Activated CD4-positive, alpha-beta memory T cell treated with anti-CD3 and anti-CD28 coated beads for 36 hours (primary cell): Measurements from ENCODE around the gene TRAPPC12. TPM values are rescaled to one million over a fixed set of nuclear protein-coding genes. Genes with fewer than 3 reads are reported as not detected.
A peak's percentile ranks its signal among the peaks of the same experiment; 100 is the strongest.

Source experiments
- CTCF ChIA-PET: fragments of 350-600 bp; sonication (Branson Sonifier 250); formaldehyde crosslinking; loops from one replicate; lab custom pipeline; 2021; ENCODE audit warnings: antibody characterized with exemption, inconsistent platforms; lab: Charles Lee
- POLR2A ChIA-PET: fragments of 350-600 bp; sonication (Branson Sonifier 250); formaldehyde crosslinking; loops from one replicate; lab custom pipeline; 2021; ENCODE audit warnings: antibody characterized with exemption; lab: Charles Lee
- DNase-seq: peaks from one replicate; pipeline ENCODE4 v3.0.0-alpha.2; 2020
- H3K27ac Mint-ChIP-seq: one replicate; pipeline ENCODE4 v1.8.0; 2021; ENCODE audit warnings: mixed read lengths
- H3K27me3 Mint-ChIP-seq: one replicate; pipeline ENCODE4 v1.8.0; 2021; ENCODE audit warnings: mixed read lengths
- H3K36me3 Mint-ChIP-seq: one replicate; pipeline ENCODE4 v1.8.0; 2021; ENCODE audit warnings: mixed read lengths
- H3K4me1 Mint-ChIP-seq: one replicate; pipeline ENCODE4 v1.8.0; 2021; ENCODE audit warnings: low read depth, mixed read lengths
- H3K4me3 Mint-ChIP-seq: one replicate; pipeline ENCODE4 v1.8.0; 2021; ENCODE audit warnings: mild to moderate bottlenecking, mixed read lengths
- H3K9me3 Mint-ChIP-seq: one replicate; pipeline ENCODE4 v1.8.0; 2021; ENCODE audit warnings: mixed read lengths
- intact Hi-C: fragments of 100-400 bp; cut with micrococcal nuclease; formaldehyde crosslinking; loops from one replicate; pipeline ENCODE4 v1.15.1; 2023
- total RNA-seq, 2 experiments: library from RNA; stranded (reverse); gene quantifications; one replicate each; pipeline ENCODE4 v1.2.3, GENCODE V29; 2021

The TRAPPC12 gene
- total RNA-seq, 2 experiments from 2014 or later = 61.4 to 64.3 TPM

DNA sequence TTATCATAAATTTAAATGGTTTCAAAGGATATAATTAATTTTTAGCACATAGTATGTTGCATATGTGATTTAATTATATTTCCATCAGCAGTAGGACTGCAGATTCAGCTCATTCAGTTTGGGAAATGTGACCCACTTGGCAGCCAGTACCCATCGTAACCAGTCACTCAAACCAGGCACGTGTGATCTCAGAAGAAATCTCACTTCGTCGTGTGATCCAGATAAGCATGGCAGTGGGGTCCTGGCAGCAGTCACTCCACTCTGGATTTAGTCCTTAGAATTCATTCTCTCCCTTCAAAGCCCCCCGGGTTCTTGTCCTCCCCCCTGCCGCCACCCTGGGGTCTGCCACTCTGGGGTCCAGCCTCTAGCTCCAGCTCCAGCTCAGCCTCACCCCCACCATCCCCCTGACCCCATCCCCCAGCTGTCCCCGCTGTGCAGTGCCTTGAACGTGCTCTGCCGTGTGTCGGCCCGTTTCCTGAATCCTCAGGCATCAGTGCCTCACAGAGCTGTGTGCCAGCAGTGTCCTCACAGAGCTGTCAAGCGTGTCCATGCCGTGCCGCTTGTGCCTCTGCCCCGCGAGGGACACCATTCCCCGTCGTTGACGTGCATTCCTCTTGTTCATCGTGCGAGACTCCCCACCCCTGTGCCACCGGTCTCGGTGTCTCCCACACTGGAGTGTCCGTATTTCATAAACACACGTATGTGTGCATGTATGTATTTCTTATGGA lies 34.8 kb downstream of the TRAPPC12 start:
- H3K4me3 Mint-ChIP-seq = no peak overlapping the region
- no peak overlapping the region for H3K27ac Mint-ChIP-seq
- H3K9me3 Mint-ChIP-seq = no peaks in the 10 kb centered on the region
- DNase-seq = no peak
- ChIA-PET CTCF (interaction anchor here (1.0 to 2.9 kb wide), 2 partner anchors 9 to 49 kb away, joined by 3 to 36 read pairs; no protein-coding TSS in a partner anchor), POLR2A (no interaction called here)
- peaks cover 12% of the 10 kb centered on the region for H3K36me3 Mint-ChIP-seq
- no peaks in the 10 kb centered on the region for H3K27me3 Mint-ChIP-seq
- intact Hi-C loops = no loop called here
- H3K4me1 Mint-ChIP-seq = peaks cover 6% of the 10 kb centered on the region

DNA sequence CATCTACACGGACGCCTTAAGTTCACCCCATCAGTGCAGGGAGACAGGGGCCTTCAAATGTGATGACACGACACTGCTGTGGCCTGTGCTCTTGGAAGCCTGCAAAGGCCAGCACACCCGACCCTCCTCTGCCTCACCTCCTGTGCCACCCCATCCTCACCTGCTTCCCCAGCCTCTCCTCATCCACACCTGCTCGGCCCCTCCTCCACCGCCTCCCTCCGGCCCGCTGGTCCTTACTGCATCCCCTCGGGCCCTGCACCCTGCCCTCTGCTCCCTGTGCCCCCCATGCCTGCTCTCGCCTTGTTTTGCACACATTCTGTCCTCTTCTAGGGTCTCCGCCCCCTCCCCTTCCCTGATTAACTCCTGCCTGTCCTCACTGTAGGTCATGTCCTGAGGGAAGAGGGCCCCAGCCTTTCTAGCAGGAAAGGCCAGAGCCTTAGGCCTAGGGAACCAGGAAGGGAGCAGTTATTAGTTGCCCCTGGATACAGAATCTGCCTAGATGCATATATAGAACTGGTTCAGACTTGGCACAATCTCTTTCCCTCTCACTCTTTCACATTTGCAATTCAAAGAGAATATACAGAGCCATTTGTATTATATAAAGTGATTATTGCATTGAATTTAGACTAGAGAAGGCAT lies 39.4 kb downstream of the TRAPPC12 start:
- H3K27ac Mint-ChIP-seq = peak overlapping the region; percentile 8

DNA sequence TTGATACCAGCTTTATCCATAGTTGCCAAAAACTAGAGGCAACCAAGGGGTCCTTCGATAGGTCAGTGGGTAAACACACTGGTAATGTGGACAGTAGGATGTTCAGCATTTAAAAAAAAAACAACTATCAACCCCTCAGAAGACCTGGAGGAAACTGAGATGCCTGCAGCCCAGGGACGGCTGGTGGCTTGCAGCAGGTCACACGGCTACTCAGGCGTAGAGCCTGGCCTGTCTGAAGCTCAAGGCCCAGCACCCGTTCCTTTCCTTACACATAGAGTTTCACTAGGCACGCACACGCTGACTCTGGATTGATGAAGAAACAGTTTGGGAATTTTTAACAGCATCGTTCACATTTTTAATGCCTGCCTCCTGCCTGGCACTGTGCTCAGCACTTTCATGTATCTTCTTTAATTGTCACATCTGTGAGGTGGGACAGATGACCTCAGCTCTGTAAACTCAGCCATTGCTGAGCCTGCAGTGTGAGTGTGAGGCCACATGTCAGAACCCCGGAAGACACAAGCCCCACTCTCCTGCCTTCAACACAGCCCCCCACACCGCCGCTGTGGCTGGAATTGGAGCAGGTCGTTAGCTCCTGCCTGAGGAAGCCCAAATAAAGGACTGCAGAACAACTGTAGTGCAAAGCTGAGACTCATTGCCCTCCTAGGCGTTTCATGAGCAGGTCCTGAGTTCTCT lies 40.7 kb downstream of the TRAPPC12 start:
- Mint-ChIP-seq H3K27me3 (no peaks in the 10 kb centered on the region), H3K27ac (no peak overlapping the region), H3K9me3 (no peaks in the 10 kb centered on the region), H3K36me3 (peaks cover 22% of the 10 kb centered on the region), H3K4me3 (no peak overlapping the region), H3K4me1 (peaks cover 2% of the 10 kb centered on the region)
- intact Hi-C loops = no loop called here
- DNase-seq = no peak
- POLR2A ChIA-PET = no interaction called here
- CTCF ChIA-PET = interaction anchor here (1.8 kb wide), 1 partner anchor 42 kb away, joined by 4 read pairs; no protein-coding TSS in a partner anchor

More for the DNA sequence above, 39.4 kb downstream of the TRAPPC12 start:
- H3K27me3 Mint-ChIP-seq = no peaks in the 10 kb centered on the region
- no peak for DNase-seq
- POLR2A ChIA-PET = no interaction called here
- intact Hi-C loops = no loop called here
- peaks cover 12% of the 10 kb centered on the region for H3K36me3 Mint-ChIP-seq
- peaks cover 2% of the 10 kb centered on the region for H3K4me1 Mint-ChIP-seq
- H3K4me3 Mint-ChIP-seq = no peak overlapping the region
- CTCF ChIA-PET = no interaction called here
- H3K9me3 Mint-ChIP-seq = no peaks in the 10 kb centered on the region

DNA sequence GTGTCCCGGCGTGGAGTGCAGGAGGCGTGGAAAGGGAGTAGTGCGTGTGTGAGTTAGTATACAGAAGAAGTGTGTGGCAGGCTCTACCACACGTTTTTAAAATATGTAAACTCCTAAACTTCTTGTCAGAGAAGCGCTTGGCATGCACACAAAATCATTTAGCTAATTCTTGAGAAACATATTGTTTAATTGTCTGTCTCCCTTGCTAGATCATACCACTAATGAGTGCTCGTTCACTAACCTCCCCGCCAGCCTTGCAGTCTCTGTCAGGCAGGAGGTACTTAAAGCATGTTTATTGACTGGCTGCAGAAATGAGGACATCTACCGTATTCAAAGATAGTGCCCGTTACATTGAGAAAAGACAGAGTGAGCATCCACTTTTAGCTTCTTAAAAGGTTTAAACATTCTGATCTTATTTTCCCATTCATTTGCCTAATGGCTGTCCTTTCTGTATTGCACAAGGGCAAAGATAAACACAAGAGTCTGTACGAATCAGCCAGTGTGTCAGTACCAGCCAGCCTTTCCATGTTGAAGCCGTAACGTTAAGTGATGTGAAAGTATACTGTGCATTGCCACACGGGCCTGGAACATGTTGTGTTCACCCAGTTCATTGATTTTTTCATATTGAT lies 41.4 kb downstream of the TRAPPC12 start:
- H3K27me3 Mint-ChIP-seq = no peaks in the 10 kb centered on the region
- no peak for DNase-seq
- POLR2A ChIA-PET = no interaction called here
- intact Hi-C loops = no loop called here
- H3K9me3 Mint-ChIP-seq = no peaks in the 10 kb centered on the region
- CTCF ChIA-PET = interaction anchor here (1.8 kb wide), 1 partner anchor 41 kb away, joined by 4 read pairs; no protein-coding TSS in a partner anchor
- H3K27ac Mint-ChIP-seq = no peak overlapping the region
- no peak overlapping the region for H3K4me3 Mint-ChIP-seq
- H3K36me3 Mint-ChIP-seq = peaks cover 25% of the 10 kb centered on the region
- peaks cover 2% of the 10 kb centered on the region for H3K4me1 Mint-ChIP-seq

DNA sequence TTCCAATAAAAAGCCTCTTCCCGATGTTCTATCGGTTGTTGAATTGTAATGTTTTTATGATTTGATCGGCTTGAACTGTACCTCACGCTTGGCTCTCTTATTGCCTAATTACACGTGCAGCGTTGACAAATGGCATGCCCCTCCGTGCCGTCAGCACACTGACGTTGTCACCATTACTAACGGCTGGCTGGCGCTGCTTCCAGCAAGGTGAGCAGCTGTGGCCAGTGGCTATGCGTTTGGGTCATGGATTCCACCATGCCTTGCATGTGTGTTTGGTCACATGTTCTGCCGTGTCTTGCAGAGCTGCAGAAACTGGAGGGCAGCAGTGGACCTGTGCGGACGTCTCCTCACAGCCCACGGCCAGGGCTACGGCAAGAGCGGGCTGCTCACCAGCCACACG lies 42.1 kb downstream of the TRAPPC12 start:
- peaks cover 2% of the 10 kb centered on the region for H3K4me1 Mint-ChIP-seq
- DNase-seq = no peak
- H3K27ac Mint-ChIP-seq = no peak overlapping the region
- ChIA-PET POLR2A (no interaction called here), CTCF (no interaction called here)
- no peaks in the 10 kb centered on the region for H3K27me3 Mint-ChIP-seq
- intact Hi-C loops = no loop called here
- H3K9me3 Mint-ChIP-seq = no peaks in the 10 kb centered on the region
- H3K36me3 Mint-ChIP-seq = peaks cover 25% of the 10 kb centered on the region
- H3K4me3 Mint-ChIP-seq = no peak overlapping the region

DNA sequence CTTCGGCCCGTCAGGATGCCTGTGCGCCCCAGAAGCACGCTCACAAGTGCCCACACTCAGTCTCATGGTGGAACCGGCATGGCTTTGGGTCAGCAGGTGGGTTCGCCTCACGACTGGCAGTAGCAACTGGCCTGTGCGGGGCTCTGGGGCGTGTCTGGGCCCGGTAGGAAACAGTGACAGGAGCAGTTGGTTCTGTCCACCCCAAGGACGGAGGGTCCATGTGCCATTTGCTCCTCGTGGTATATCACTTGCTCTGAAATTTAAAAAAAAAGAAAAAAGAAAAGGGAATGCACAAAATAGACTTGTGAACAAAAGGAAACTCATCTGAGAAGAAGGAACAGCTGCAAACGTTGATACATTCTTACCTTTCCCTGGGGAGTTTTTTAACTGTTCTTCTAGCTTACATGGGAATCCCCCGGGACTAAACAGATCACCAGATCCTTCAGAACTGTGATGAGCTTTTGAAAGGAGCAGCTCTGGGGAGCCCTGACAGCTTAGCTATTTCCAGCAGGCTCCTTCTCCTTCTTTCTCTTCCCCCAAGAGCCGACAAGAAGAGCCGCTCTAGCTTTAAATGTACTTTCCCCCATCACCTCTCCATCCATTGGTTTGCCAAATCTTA lies 42.8 kb downstream of the TRAPPC12 start:
- Mint-ChIP-seq H3K4me1 (peaks cover 2% of the 10 kb centered on the region), H3K4me3 (no peak overlapping the region), H3K27me3 (no peaks in the 10 kb centered on the region), H3K27ac (no peak overlapping the region), H3K36me3 (peaks cover 21% of the 10 kb centered on the region), H3K9me3 (no peaks in the 10 kb centered on the region)
- intact Hi-C loops = no loop called here
- DNase-seq = no peak
- ChIA-PET POLR2A (no interaction called here), CTCF (interaction anchor here (0.6 to 4.4 kb wide), 8 partner anchors 9 to 229 kb away, joined by 3 to 65 read pairs (median 14); no protein-coding TSS in a partner anchor)

DNA sequence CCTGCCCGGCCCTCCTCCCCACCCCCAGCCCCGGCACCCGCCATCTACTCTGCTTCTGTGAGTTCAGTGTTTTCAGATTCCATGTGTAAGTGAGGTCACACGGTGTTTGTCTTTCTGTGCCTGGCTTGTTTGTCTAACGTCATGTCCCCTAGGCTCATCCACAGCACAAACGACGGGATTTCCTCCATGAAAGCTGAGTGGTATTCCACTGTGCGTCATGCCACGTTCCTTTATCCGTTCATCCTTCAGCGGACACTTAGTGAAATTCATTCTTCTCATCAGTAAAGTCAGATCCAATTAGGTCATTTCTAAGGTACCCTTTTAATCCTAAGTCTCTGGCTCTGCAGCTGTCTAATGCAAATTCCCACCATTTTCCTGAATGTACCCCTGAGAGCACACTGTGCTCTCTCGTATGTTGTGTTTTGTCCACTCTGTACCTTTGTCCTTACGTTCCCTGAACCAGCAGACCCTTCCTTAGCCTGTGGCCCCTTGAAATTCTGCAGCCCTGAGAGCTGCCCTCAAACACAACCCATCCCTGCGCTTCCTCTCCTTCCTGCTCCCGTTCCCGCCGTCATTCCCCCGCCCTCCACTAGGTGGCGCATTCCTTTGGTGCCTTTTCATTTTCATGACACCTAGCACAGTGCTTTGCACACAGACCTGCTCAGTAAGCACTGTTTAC lies 44.1 kb downstream of the TRAPPC12 start:
- Mint-ChIP-seq H3K27me3 (no peaks in the 10 kb centered on the region), H3K9me3 (no peaks in the 10 kb centered on the region), H3K4me3 (no peak overlapping the region), H3K36me3 (peaks cover 21% of the 10 kb centered on the region), H3K27ac (no peak overlapping the region), H3K4me1 (peaks cover 5% of the 10 kb centered on the region)
- ChIA-PET CTCF (interaction anchor here (0.7 to 4.4 kb wide), 22 partner anchors 8 to 262 kb away, joined by 3 to 65 read pairs (median 5); partner anchors contain the start of gene RNASEH1), POLR2A (no interaction called here)
- intact Hi-C loops = loop anchor here (1.0 kb wide), 2 partner anchors 39 to 228 kb away; no protein-coding TSS in a partner anchor
- DNase-seq = peak; percentile 83

DNA sequence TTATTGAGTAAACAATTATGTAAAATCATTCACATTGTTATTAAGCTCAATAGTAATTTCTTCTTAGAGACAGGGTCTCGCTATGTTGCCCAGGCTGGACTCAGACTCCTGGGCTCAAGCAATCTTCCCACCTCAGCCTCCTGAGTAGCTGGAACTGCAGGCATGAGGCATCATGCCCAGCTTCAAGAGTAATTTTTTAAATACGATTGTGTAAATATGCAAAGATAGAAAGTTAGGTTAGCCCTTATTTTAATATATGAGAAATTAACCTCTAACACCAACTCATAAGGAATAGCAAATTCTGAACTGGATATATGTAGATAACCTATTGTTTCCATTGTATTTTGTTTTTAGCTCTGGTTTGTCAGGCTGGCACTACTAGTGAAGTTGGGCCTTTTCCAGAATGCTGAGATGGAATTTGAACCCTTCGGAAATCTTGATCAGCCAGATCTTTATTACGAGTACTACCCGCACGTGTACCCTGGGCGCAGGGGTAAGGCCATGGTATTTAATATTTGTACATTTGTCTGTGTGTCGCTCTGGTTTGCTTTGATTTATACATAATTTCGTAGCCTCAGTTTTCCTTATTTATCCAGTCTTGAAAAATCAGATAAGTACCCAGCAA lies 44.8 kb downstream of the TRAPPC12 start:
- POLR2A ChIA-PET = no interaction called here
- no peaks in the 10 kb centered on the region for H3K27me3 Mint-ChIP-seq
- no peak overlapping the region for H3K4me3 Mint-ChIP-seq
- no peak overlapping the region for H3K27ac Mint-ChIP-seq
- CTCF ChIA-PET = interaction anchor here (0.7 to 4.4 kb wide), 21 partner anchors 8 to 263 kb away, joined by 3 to 65 read pairs (median 5); partner anchors contain the start of gene RNASEH1
- H3K9me3 Mint-ChIP-seq = no peaks in the 10 kb centered on the region
- no peak for DNase-seq
- H3K36me3 Mint-ChIP-seq = peaks cover 26% of the 10 kb centered on the region
- H3K4me1 Mint-ChIP-seq = peaks cover 5% of the 10 kb centered on the region
- intact Hi-C loops = loop anchor here (1.0 kb wide), 2 partner anchors 38 to 227 kb away; no protein-coding TSS in a partner anchor

DNA sequence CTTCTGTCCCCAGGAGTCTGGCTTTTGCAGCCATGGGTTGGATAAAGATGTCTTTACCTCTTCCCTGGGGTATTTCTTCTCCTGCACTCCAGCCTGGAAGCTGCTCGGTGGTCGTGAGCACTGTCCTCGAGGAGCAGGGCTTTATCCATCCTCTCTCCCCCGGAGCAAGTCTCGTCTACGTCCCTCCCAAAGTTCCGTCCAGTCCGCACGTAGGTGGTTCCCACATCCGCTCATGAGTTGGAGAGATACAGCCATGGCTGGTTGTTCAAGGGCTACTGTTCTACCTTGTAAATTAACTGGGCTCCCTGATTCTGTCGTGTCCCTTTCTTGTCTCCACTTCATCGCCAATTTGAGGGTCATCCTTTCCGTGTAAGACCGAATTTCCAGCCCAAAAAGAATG lies 47.1 kb downstream of the TRAPPC12 start:
- Mint-ChIP-seq H3K36me3 (peaks cover 39% of the 10 kb centered on the region), H3K9me3 (no peaks in the 10 kb centered on the region), H3K27me3 (no peaks in the 10 kb centered on the region), H3K27ac (no peak overlapping the region), H3K4me1 (peaks cover 5% of the 10 kb centered on the region), H3K4me3 (no peak overlapping the region)
- DNase-seq = no peak
- intact Hi-C loops = no loop called here
- POLR2A ChIA-PET = interaction anchor here (0.6 kb wide), 1 partner anchor 126 kb away, joined by 3 read pairs; no protein-coding TSS in a partner anchor
- CTCF ChIA-PET = interaction anchor here (1.3 kb wide), 1 partner anchor 35 kb away, joined by 3 read pairs; no protein-coding TSS in a partner anchor

DNA sequence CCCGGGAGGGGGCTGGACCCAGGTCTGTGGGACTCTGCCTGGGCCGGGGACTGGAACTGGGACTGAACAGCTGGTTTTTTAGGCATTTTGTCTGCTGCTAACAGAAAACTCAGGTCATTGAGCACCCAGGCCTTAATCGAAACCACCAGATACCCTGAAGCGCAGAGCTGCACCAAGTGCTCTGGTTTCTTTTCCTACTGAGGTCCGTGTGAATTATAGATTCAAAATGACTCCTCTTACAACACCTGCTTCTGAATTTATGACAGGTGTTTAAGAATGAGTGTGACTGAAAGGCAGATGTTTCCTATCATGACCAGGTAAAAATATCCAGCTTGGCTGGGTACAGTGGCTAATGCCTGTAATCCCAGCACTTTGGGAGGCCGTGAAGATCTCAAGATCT lies 47.8 kb downstream of the TRAPPC12 start:
- intact Hi-C loops = no loop called here
- CTCF ChIA-PET = interaction anchor here (1.3 kb wide), 1 partner anchor 35 kb away, joined by 3 read pairs; no protein-coding TSS in a partner anchor
- no peak overlapping the region for H3K27ac Mint-ChIP-seq
- no peak for DNase-seq
- no peaks in the 10 kb centered on the region for H3K27me3 Mint-ChIP-seq
- peaks cover 5% of the 10 kb centered on the region for H3K4me1 Mint-ChIP-seq
- no peak overlapping the region for H3K4me3 Mint-ChIP-seq
- peaks cover 46% of the 10 kb centered on the region for H3K36me3 Mint-ChIP-seq
- POLR2A ChIA-PET = no interaction called here
- H3K9me3 Mint-ChIP-seq = no peaks in the 10 kb centered on the region
